ENCODE data around the gene SHISA6. TPM values are rescaled to one million over a fixed set of nuclear protein-coding genes. Genes with fewer than 3 reads are reported as not detected.

Gene SHISA6
- total RNA-seq, 4 donors from 2014 or later: 0.51 to 1.9 (median 1.1) TPM

- no peak for TF ChIP-seq CTCF (IDR thresholded peaks at IDR 0.05; ENCODE audit: low read depth)
Observed at GRCh38 chr17:11342138-11342537, 101.1 kb downstream of the SHISA6 start.

- TF ChIP-seq CTCF (IDR thresholded peaks at IDR 0.05; ENCODE audit: low read depth): no peak
Observed at GRCh38 chr17:11349106-11349505, 108.1 kb downstream of the SHISA6 start.

GRCh38 chr17:11351479-11351878 lies 110.5 kb downstream of the SHISA6 start:
- TF ChIP-seq CTCF (IDR thresholded peaks at IDR 0.05; ENCODE audit: low read depth): no peak

- no peak for TF ChIP-seq CTCF (IDR thresholded peaks at IDR 0.05; ENCODE audit: low read depth)
Observed at GRCh38 chr17:11353601-11354000, 112.6 kb downstream of the SHISA6 start.

GRCh38 chr17:11356371-11356770 lies 115.4 kb downstream of the SHISA6 start:
- no peak for TF ChIP-seq CTCF (IDR thresholded peaks at IDR 0.05; ENCODE audit: low read depth)

- no peak for TF ChIP-seq CTCF (IDR thresholded peaks at IDR 0.05; ENCODE audit: low read depth)
Observed at GRCh38 chr17:11363565-11364117, 122.6 kb downstream of the SHISA6 start.

GRCh38 chr17:11366272-11366850 lies 125.3 kb downstream of the SHISA6 start:
- TF ChIP-seq CTCF (IDR thresholded peaks at IDR 0.05; ENCODE audit: low read depth): no peak

All from subcutaneous adipose tissue (tissue), 4 donors.